Activated naive CD4-positive, alpha-beta T cell treated with anti-CD3 and anti-CD28 coated beads, Interleukin-2, amount 10 ng/mL, durations not matched to agents 7 days and 5 days (primary cell): ENCODE measurements around the gene NUP210.
A peak's percentile ranks its signal among the peaks of the same experiment; 100 is the strongest.

Experiments used
- CTCF ChIA-PET: fragments of 350-600 bp; sonication (Branson Sonifier 250); formaldehyde crosslinking; loops from one replicate; lab custom pipeline; 2021; ENCODE audit warnings: antibody characterized with exemption; lab: Charles Lee
- DNase-seq: peaks from one replicate; pipeline ENCODE4 v3.0.0-alpha.2; 2020
- H3K27ac Mint-ChIP-seq: one replicate; pipeline ENCODE4 v1.8.0; 2021; ENCODE audit warnings: mild to moderate bottlenecking, moderate library complexity, mixed read lengths
- H3K27me3 Mint-ChIP-seq: one replicate; pipeline ENCODE4 v1.8.0; 2021; ENCODE audit warnings: mild to moderate bottlenecking, mixed read lengths
- H3K36me3 Mint-ChIP-seq: one replicate; pipeline ENCODE4 v1.8.0; 2021; ENCODE audit warnings: mixed read lengths
- H3K4me1 Mint-ChIP-seq: one replicate; pipeline ENCODE4 v1.8.0; 2021; ENCODE audit warnings: mixed read lengths
- H3K4me3 Mint-ChIP-seq: one replicate; pipeline ENCODE4 v1.8.0; 2021; ENCODE audit warnings: mild to moderate bottlenecking, moderate library complexity, mixed read lengths
- H3K9me3 Mint-ChIP-seq: one replicate; pipeline ENCODE4 v1.8.0; 2021; ENCODE audit warnings: mixed read lengths

The NUP210 gene

DNA sequence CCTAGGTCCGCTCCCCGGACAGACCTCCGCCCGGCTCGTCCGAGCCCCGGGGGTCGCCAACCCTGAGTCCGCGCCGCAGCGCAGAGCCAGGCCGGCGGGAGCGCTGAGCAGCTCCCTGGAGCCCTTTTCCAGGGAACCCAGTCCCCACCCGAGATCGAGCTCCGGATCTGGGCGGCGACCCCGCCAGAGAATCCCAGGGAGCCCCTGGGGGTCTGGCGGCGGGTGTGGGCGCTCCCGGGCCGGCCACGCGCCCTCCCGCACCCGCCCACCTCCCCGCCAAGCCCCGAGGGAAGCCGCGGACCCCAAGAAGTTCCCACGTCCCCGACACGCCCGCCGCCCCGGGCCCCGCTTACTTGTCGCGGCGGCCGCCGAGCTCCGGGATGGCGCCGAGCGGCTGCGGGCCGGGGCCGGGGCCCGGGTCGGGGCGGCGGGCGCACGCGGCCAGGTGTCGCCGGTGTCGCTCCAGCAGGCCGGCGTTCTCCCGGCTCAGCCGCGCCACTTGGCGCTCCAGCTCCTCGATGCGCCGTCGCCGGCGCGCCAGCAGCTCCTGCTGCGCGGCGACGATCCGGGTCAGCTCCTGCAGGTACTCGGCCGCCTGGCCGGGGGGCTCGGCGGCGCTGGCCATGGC is 137.7 kb downstream of the NUP210 start:
- CTCF ChIA-PET, result interaction anchor here (1.0 to 1.7 kb wide), 2 partner anchors 50 to 171 kb away, joined by 3 to 6 read pairs; no protein-coding TSS in a partner anchor
- Mint-ChIP-seq H3K27me3 (peaks cover 89% of the 10 kb centered on the region), H3K4me1 (peaks cover 11% of the 10 kb centered on the region), H3K36me3 (peaks cover 10% of the 10 kb centered on the region), H3K4me3 (no peak overlapping the region), H3K27ac (no peak overlapping the region), H3K9me3 (peaks cover 17% of the 10 kb centered on the region)
- DNase-seq, result peak; percentile 25

DNA sequence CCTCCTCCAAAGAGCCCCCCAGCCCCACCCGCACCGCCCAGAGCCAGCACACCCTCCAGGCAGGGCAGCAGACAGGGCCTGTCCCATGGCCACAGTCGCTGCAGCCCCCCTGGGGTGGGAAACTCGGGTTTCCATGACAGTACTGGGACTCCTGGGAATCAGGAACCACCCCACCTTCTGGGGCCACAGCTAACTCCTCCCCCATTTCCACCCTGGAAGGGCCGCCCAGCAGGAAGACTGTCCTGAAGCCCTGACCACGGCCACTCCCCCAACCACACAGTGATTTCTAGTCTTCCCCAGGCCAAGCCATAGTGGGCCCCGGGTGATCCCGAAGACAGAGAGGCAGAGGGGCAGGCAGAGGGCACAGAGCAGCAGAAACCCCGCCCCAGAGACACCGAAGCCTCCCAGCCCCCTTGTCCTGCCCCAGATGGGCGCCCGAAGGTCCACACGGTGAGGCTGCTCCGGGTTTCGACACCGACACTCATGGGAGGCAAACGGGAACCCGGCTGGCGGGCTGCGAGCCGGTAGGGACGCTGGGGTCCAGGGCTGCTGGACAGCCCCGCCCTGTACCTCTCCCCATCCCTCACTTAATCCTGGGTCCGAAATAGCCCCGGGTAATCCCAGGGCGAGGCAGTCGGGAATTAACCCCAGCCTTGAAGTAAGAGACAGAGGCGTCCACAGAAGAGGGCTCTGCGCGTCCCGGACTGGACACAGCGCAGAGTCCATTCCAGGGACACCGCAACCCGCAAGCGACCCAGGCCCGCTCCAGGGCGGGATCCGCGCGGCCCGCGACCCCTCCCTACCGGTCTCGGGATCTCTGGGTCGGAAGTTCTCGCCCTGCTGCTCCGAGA is 138.4 kb downstream of the NUP210 start:
- DNase-seq, result no peak
- peaks cover 10% of the 10 kb centered on the region for H3K36me3 Mint-ChIP-seq
- H3K27ac Mint-ChIP-seq, result no peak overlapping the region
- peaks cover 17% of the 10 kb centered on the region for H3K9me3 Mint-ChIP-seq
- peaks cover 90% of the 10 kb centered on the region for H3K27me3 Mint-ChIP-seq
- CTCF ChIA-PET, result interaction anchor here (1.0 kb wide), 1 partner anchor 51 kb away, joined by 3 read pairs; no protein-coding TSS in a partner anchor
- H3K4me3 Mint-ChIP-seq, result peak overlapping the region; percentile 39
- peaks cover 11% of the 10 kb centered on the region for H3K4me1 Mint-ChIP-seq

DNA sequence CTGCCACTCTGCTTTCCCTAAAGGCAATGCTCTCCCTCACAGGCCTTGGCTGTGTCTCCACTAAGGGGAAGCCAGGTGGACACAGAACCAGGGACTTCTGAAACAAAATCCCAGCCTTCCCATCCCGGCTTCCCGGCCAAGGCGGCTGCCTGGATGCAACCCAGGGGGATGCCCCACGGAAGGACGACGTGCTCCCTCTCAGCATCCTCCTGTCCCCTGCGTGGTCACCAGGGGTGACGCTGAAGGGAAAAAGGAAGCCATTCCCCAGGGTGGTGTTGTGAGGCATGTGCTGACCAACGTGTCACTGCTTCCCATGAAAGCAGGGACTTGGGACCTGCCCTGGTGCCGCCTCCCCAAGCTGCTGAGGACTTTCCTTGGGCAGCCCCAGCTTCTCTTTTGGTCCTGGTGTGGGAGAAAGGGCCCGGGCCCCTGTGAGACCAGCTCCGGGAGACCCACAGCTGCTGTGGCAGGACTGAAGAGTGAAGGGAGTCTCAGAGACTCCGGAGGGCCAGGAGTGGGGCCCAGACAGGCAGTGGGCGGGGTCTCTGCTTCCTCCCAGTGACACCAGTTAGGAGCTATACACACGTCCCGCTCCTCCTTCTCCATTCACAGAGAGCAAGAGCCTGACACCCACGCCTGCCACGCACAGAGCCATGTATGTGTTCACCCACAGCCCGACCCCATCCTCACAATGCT is 139.2 kb downstream of the NUP210 start:
- Mint-ChIP-seq H3K36me3 (peaks cover 10% of the 10 kb centered on the region), H3K9me3 (peaks cover 13% of the 10 kb centered on the region), H3K4me3 (no peak overlapping the region), H3K27ac (no peak overlapping the region), H3K27me3 (peaks cover 83% of the 10 kb centered on the region), H3K4me1 (peaks cover 11% of the 10 kb centered on the region)
- CTCF ChIA-PET, result no interaction called here
- no peak for DNase-seq

DNA sequence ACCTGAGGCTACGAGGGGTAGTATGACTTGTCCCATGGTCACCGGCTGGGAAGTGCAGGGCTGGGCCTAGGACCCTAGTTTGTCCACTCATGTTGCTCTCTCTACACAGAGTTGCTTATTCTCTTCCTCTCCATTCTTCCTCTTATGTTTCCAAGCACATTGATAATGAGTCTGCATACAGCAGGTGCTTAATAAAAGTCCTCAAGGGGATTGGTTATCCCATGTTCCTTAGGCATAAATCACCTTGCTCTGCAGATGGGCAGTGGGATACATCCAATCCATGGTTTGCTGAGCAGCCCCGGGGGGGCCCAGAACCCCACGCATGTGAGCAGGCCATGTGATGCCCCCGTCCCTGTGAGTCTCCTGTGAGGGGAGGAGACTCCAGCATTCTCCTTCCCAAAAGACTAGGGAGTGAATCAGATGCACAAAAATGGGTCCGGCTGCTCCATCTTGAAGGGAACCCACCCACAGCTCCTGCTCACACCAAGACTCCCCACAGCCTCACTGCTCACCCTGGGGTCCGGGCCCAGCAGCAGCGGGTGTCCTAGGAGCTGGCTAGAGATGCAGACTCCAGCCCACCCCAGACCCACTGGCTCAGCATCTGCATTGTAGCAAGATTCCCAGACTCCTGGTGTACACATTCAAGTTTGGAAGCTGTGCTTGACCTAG is 139.9 kb downstream of the NUP210 start:
- H3K27ac Mint-ChIP-seq, result no peak overlapping the region
- no peak overlapping the region for H3K4me3 Mint-ChIP-seq
- no peak for DNase-seq
- H3K36me3 Mint-ChIP-seq, result peaks cover 10% of the 10 kb centered on the region
- CTCF ChIA-PET, result no interaction called here
- H3K4me1 Mint-ChIP-seq, result peaks cover 11% of the 10 kb centered on the region
- peaks cover 13% of the 10 kb centered on the region for H3K9me3 Mint-ChIP-seq
- H3K27me3 Mint-ChIP-seq, result peaks cover 82% of the 10 kb centered on the region

DNA sequence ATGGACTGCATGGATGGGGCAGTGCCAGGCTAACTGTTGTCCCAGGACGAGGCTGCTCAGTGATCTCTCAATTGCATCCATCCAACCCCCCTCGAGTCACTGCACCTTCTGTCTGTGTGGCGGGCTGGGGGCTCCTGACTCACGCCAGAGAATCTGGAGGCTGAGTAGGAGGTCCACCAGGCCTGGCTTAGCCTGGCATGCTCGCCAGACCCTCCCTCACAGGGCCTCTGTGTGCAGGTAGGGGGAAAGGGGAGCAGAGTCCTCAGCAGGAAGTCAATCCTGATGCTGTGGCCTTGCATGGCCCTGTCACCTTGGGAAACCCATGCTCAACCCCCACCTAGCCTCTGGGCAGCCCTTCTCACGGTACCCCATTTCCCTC is 140.6 kb downstream of the NUP210 start:
- no peak overlapping the region for H3K27ac Mint-ChIP-seq
- H3K36me3 Mint-ChIP-seq, result peaks cover 10% of the 10 kb centered on the region
- DNase-seq, result no peak
- CTCF ChIA-PET, result no interaction called here
- H3K9me3 Mint-ChIP-seq, result peaks cover 10% of the 10 kb centered on the region
- peaks cover 82% of the 10 kb centered on the region for H3K27me3 Mint-ChIP-seq
- H3K4me1 Mint-ChIP-seq, result peaks cover 11% of the 10 kb centered on the region
- no peak overlapping the region for H3K4me3 Mint-ChIP-seq

DNA sequence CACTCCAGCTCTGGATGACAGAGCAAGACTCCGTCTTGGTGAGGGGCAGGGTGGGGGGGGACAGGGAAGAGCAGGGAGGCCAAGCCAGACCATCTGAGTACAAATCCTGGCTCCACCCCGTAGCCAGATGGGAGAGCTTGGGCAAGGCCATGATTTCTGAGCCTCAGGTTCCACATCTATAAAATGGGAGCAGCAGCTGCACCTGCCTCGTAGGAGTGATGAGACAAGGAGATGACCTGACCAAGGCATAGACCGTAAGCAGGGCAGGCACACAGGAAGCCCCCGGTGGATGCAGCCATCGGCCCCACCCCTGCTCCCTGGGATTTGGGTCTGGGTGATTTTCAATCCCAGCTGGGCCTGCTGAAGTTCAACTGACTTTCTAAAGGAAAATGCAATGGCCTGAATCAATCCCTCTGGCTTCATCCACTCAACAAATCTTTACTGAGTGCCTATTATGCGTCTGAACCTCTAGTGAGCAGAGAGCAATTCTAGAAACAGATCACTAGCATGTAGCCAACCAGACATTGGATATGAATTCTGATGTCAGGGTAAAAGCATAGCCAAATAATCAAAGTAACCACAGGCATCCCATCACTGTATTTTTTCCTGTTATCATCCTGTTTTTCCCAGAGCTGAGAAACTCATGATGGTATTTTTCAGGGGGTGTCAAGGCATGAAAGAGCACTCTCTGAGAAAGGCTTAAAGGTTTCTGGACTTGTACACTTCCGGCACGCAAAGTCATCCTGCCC is 141.2 kb downstream of the NUP210 start:
- no peak for DNase-seq
- H3K36me3 Mint-ChIP-seq, result peaks cover 5% of the 10 kb centered on the region
- no peak overlapping the region for H3K27ac Mint-ChIP-seq
- CTCF ChIA-PET, result no interaction called here
- H3K4me3 Mint-ChIP-seq, result no peak overlapping the region
- peaks cover 82% of the 10 kb centered on the region for H3K27me3 Mint-ChIP-seq
- peaks cover 5% of the 10 kb centered on the region for H3K9me3 Mint-ChIP-seq
- peaks cover 10% of the 10 kb centered on the region for H3K4me1 Mint-ChIP-seq

DNA sequence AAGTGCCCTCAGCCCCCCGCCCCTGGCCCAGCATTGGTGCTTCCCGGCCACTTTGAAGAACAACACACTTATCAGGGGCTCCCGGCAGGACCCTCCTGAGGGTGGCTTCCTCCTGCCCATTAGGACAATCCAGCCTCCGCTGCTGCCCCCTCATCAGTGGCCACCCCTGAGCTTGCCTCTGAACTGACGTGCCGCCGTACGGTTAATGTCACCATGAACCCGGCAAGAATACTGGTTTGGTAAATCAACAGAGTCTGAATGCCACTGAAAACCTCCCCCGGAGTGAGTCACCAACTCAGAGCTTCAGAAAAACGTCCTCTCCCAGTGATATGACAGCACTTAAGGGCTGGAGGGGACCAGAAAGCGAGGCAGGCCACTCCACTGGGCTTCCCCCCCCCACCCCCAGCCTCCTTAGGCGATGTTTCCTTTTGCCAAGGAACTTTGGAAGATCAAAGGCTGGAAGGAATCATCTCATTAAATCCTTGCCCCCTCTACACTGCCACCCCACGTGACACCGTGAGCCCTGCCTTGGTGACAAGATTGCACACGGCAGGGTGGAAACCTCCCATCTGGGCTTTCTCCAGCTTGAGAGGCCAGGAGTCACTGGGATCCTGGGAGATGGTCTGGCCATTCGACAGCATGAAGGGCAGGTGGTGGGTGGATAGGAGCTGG is 142.1 kb downstream of the NUP210 start:
- CTCF ChIA-PET, result no interaction called here
- Mint-ChIP-seq H3K27ac (no peak overlapping the region), H3K27me3 (peaks cover 82% of the 10 kb centered on the region), H3K4me3 (no peak overlapping the region), H3K4me1 (peaks cover 5% of the 10 kb centered on the region), H3K36me3 (no peaks in the 10 kb centered on the region), H3K9me3 (no peaks in the 10 kb centered on the region)
- no peak for DNase-seq

DNA sequence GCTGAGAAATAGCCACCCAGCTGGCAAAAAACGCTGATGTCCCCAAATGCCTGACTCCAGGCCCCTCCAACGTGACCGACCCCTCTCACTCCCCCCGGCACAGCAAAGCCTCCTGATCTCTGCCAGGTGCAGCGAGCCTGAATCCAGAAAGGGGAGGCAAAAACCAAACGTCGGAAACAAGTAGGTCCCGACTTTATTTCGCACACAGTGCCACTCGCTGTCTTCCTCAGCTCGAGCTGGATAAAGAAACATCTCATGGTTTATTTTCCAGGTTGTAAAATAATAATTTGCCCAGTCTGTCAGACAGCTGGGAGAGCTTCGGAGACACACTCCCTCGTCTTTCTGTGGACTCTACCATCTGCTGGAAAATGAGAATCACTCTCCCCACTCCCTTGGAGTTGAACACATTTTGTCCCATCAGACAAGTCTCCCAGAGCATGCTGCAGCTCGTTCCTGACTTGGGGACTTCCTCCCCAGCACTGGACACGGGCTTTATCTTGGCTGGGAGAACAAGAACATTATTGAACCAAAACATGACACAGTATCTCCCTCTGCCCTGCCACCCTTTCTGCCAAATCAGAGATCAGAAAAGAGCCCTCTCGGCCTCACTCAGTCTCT is 142.8 kb downstream of the NUP210 start:
- no peaks in the 10 kb centered on the region for H3K9me3 Mint-ChIP-seq
- peaks cover 5% of the 10 kb centered on the region for H3K4me1 Mint-ChIP-seq
- H3K36me3 Mint-ChIP-seq, result no peaks in the 10 kb centered on the region
- H3K27ac Mint-ChIP-seq, result no peak overlapping the region
- peaks cover 82% of the 10 kb centered on the region for H3K27me3 Mint-ChIP-seq
- H3K4me3 Mint-ChIP-seq, result no peak overlapping the region
- CTCF ChIA-PET, result no interaction called here
- DNase-seq, result no peak

DNA sequence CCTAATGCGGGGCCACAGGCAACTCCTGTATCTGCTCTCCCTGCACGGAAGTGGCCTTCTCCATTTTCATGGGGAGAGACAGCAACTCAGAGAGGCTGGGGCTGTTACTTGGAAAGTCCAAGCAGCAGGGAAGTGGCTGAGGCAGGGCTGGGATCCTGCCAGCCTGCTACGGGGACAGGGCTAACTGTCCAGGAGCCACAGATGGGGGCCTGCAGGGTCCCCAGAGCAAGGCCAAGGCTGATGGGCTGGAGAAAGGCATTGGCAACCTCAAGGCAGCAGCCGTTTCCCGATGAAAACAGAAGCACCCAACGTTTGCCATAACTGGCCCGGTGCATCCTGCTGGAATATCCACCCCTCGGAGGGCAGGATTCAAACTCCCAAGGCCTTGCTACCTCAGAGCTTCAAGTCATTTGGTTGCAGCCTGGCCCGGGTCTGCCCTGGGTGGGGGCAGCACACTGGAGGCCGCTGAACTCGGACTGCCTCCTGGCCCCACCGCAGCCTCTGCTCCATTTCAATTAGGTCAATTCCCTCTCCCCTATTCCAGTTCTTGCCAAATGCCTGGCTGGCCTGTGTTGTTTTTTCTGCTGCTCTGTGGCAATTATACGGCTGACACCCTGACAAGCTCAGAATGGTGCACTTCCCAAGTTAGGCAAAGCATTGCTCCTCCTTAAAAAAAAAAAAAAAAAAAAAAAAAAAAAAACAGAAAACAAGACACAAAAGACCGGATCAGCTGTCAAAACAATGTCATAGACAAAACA is 143.5 kb downstream of the NUP210 start:
- no peaks in the 10 kb centered on the region for H3K36me3 Mint-ChIP-seq
- CTCF ChIA-PET, result no interaction called here
- no peak overlapping the region for H3K27ac Mint-ChIP-seq
- H3K9me3 Mint-ChIP-seq, result no peaks in the 10 kb centered on the region
- peaks cover 75% of the 10 kb centered on the region for H3K27me3 Mint-ChIP-seq
- H3K4me1 Mint-ChIP-seq, result peaks cover 4% of the 10 kb centered on the region
- no peak overlapping the region for H3K4me3 Mint-ChIP-seq
- no peak for DNase-seq

DNA sequence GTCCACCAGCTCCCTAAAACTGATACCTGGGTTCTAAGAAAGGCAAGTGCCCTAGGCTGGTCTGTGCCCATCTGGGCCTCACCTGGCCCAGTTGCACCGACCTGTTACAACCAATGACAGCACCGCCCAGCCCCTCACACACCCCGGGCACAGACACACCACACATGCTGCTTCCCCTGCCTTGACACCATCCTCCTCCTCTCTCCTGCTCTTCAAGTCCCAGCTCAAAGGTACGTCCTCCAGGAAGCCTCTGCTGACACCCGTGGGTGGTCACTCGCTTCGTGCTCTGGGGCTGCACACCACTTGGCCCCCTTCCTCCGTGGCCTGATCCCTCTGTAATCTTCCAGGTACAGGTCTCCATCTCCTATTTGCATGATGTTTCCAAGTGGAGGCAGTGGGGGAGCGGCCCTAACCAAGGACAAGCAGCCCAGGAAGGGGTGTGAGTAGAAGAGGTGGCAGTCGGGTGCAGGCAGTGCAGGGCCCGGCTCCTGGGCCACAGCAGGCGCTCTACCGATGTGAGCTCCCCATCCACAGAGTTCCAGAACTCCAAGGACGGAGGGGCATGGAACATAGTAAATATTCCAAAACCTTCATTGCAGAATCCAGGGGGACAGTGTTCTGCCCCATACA is 144.6 kb downstream of the NUP210 start:
- Mint-ChIP-seq H3K4me3 (no peak overlapping the region), H3K4me1 (no peaks in the 10 kb centered on the region), H3K27me3 (peaks cover 64% of the 10 kb centered on the region), H3K36me3 (no peaks in the 10 kb centered on the region), H3K27ac (no peak overlapping the region), H3K9me3 (no peaks in the 10 kb centered on the region)
- CTCF ChIA-PET, result no interaction called here
- no peak for DNase-seq

DNA sequence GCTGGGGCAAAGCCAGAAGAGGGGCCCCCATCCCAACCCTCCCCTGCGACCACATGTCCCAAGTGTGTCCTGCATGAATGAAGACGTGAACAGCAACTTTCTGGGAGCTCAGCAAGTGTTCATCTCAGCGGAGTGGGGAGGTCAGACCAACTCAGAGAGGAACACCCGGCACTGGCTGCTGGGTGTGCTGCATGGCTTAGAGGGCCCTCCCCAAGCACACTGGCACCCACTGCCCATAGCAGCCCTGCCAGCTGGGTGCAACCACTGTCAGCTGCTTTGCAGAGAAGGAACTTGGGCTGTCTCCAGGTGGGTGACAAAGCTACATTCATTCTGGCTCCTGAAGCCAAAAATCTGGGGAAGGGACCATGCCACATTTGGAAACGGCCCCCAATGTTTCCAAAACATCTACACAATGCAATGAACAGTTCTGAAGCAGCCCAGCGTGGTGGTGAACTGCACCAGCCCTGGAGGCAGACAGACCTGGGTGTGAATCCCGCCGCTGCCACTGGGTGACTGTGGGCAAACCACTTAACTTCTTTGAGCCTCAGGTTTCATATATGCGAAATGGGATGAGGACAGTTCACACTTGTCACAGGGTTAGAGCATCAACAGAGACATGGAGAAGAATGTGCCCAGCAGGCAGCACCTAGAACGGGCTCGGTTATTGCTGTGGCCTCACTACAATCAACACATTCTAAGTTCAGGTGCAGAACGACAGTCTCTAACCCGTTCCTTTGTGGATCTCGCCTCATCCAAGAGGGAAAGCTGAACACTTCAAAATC is 145.4 kb downstream of the NUP210 start:
- no peaks in the 10 kb centered on the region for H3K4me1 Mint-ChIP-seq
- H3K27me3 Mint-ChIP-seq, result peaks cover 59% of the 10 kb centered on the region
- CTCF ChIA-PET, result no interaction called here
- H3K4me3 Mint-ChIP-seq, result no peak overlapping the region
- no peak for DNase-seq
- no peaks in the 10 kb centered on the region for H3K9me3 Mint-ChIP-seq
- H3K27ac Mint-ChIP-seq, result no peak overlapping the region
- no peaks in the 10 kb centered on the region for H3K36me3 Mint-ChIP-seq
